COLO829 (cell line): Measurements from ENCODE around the gene STRIP2.
A peak's percentile ranks its signal among the peaks of the same experiment; 100 is the strongest.
"Not testable (repeated sequence)": the region's sequence is repeated elsewhere in the genome, so short reads cannot be mapped to it uniquely, and the experiment has no call there.

Experiments
- DNase-seq: peaks from one replicate; pipeline ENCODE4 v3.0.0; 2012; ENCODE audit warnings: low spot score

The STRIP2 gene

GRCh38 chr7:129421717-129422250, 12.4 kb upstream of the STRIP2 start:
- peak; percentile 48 for DNase-seq

GRCh38 chr7:129422727-129423126, 11.5 kb upstream of the STRIP2 start:
- no peak for DNase-seq

GRCh38 chr7:129423700-129424410, 10.4 kb upstream of the STRIP2 start:
- peak; percentile 76 for DNase-seq

- no peak for DNase-seq
Observed at GRCh38 chr7:129426482-129426881, 7.8 kb upstream of the STRIP2 start.

- DNase-seq = no peak
Observed at GRCh38 chr7:129427526-129428045, 6.6 kb upstream of the STRIP2 start.

GRCh38 chr7:129431911-129432643, 2.2 kb upstream of the STRIP2 start:
- DNase-seq = no peak

GRCh38 chr7:129434675-129435318, 565 bp downstream of the STRIP2 start:
- DNase-seq = no peak

- DNase-seq = no peak
Observed at GRCh38 chr7:129435414-129435829, 1.2 kb downstream of the STRIP2 start.

GRCh38 chr7:129436335-129436923, 2.2 kb downstream of the STRIP2 start:
- no peak for DNase-seq

GRCh38 chr7:129437190-129437589, 3.0 kb downstream of the STRIP2 start:
- no peak for DNase-seq

GRCh38 chr7:129438281-129438838, 4.1 kb downstream of the STRIP2 start:
- no peak for DNase-seq

GRCh38 chr7:129438839-129439651, 4.8 kb downstream of the STRIP2 start:
- peak; percentile 94 for DNase-seq

GRCh38 chr7:129439963-129440625, 5.9 kb downstream of the STRIP2 start:
- no peak for DNase-seq

GRCh38 chr7:129443612-129444011, 9.4 kb downstream of the STRIP2 start:
- no peak for DNase-seq

- DNase-seq = not testable (repeated sequence)
Observed at GRCh38 chr7:129444776-129445175, 10.5 kb downstream of the STRIP2 start.

GRCh38 chr7:129446925-129447324, 12.7 kb downstream of the STRIP2 start:
- DNase-seq = not testable (repeated sequence)

- DNase-seq = not testable (repeated sequence)
Observed at GRCh38 chr7:129447445-129447844, 13.2 kb downstream of the STRIP2 start.

GRCh38 chr7:129448608-129449007, 14.4 kb downstream of the STRIP2 start:
- not testable (repeated sequence) for DNase-seq

- no peak for DNase-seq
Observed at GRCh38 chr7:129450295-129450694, 16.1 kb downstream of the STRIP2 start.

- DNase-seq = no peak
Observed at GRCh38 chr7:129452589-129453231, 18.5 kb downstream of the STRIP2 start.
